Activated naive CD8-positive, alpha-beta T cell (primary cell): Measurements from ENCODE around the gene MUC21.
"Not testable (repeated sequence)": the region's sequence is repeated elsewhere in the genome, so short reads cannot be mapped to it uniquely, and the experiment has no call there.

ENCODE experiments used
- H3K27ac Mint-ChIP-seq: one replicate; pipeline ENCODE4 v1.8.0; 2021; ENCODE audit warnings: mixed read lengths
- H3K27me3 Mint-ChIP-seq: one replicate; pipeline ENCODE4 v1.8.0; 2021; ENCODE audit warnings: mixed read lengths
- H3K36me3 Mint-ChIP-seq: one replicate; pipeline ENCODE4 v1.8.0; 2021; ENCODE audit warnings: mixed read lengths
- H3K4me1 Mint-ChIP-seq: one replicate; pipeline ENCODE4 v1.8.0; 2021; ENCODE audit warnings: low read depth, mixed read lengths
- H3K4me3 Mint-ChIP-seq: one replicate; pipeline ENCODE4 v1.8.0; 2021; ENCODE audit warnings: mild to moderate bottlenecking, mixed read lengths
- H3K9me3 Mint-ChIP-seq: one replicate; pipeline ENCODE4 v1.8.0; 2021; ENCODE audit warnings: low read depth, mixed read lengths

Gene MUC21

DNA sequence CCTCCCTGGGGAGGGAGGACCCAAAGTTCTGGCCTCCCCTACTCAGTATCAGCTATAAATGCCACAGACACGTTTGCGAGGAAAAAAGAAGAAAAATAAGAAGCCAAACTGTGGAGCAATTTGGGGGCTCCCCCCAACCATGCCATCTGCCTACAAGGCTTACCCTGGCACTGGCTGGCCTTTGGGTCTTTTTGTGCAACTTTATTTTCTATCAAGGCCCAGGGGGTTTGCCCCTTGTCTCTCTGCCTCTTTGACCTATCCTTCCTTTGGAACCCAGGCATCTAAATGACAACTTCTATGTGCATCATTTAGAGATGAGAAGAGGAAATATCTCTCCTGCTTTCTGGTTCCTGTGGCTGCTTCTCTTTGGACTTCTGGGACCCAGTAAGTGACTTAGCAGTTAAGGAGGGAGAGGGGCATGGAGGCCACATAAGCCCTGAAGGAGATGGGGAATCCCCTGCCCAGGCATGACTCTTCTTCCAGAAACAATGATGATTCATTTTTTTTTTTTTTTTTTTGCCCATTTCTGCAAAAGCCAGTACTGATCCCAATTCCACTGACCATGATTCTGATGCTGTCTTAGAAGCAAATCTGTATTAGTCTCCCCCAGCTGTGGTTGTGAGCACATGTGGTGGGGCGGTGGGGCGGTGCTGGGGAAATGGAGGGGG is 27.0 kb downstream of the MUC21 start, which contains the start of gene MUC22:
Gene MUC22 (plus strand): TSS at position 82 of the 668 bp plus-strand sequence. CDS start 233 bp downstream, at position 315.
- Mint-ChIP-seq H3K9me3 (no peaks in the 10 kb centered on the region), H3K27ac (no peak within 1 kb of the TSS), H3K27me3 (peaks cover 6% of the 10 kb centered on the region), H3K4me1 (peaks cover 2% of the 10 kb centered on the region), H3K36me3 (no peaks in the 10 kb centered on the region), H3K4me3 (no peak within 1 kb of the TSS)

DNA sequence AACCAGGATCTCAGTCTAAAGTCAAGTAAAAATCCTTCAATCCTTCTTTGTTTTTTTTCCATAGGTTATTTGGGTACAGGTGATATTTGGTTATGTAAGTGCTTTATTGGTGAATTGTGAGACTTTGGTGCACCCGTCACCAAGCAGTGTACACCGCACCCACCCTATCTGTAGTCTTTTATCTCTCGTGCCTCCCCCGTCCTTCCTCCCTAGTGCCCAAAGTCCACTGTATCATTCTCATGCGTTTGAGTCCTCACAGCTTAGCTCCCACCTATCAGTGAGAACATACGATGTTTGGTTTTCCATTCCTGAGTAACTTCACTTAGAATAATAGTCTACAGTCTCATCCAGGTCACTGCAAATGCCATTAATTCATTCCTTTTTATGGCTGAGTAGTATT is 27.6 kb downstream of the MUC21 start:
- peaks cover 5% of the 10 kb centered on the region for H3K27me3 Mint-ChIP-seq
- no peak overlapping the region for H3K27ac Mint-ChIP-seq
- H3K4me3 Mint-ChIP-seq: no peak overlapping the region
- no peaks in the 10 kb centered on the region for H3K9me3 Mint-ChIP-seq
- H3K4me1 Mint-ChIP-seq: peaks cover 2% of the 10 kb centered on the region
- H3K36me3 Mint-ChIP-seq: no peaks in the 10 kb centered on the region

DNA sequence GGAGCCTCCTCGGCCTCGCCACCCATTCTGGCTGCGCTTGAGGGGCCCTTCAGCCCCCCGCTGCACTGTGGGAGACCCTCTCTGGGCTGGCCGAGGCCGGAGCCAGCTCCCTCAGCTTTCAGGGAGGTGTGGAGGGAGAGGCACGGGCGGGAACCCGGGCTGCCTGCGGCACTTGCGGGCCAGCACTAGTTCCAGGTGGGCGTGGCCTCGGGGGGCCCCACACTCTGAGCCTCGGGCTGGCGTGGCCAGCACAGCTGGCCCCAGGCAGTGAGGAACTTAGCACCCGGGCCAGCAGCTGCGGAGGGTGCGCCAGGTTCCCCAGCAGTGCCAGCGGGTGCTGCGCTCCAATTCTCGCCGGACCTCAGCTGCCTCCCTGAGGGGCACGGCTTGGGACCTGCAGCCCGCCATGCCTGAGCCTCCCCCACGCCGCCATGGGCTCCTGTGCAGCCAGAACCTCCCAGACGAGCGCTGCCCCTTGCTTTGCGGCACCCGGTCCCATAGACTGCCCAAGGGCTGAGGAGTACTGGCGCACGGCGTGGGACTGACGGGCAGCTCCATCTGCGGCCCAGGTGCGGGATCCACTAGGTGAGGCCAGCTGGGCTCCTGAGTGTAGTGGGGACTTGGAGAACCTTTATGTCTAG is 33.3 kb downstream of the MUC21 start:
- H3K36me3 Mint-ChIP-seq: no peaks in the 10 kb centered on the region
- no peak overlapping the region for H3K4me3 Mint-ChIP-seq
- H3K9me3 Mint-ChIP-seq: no peaks in the 10 kb centered on the region
- H3K27ac Mint-ChIP-seq: no peak overlapping the region
- H3K27me3 Mint-ChIP-seq: peaks cover 2% of the 10 kb centered on the region
- H3K4me1 Mint-ChIP-seq: no peaks in the 10 kb centered on the region

DNA sequence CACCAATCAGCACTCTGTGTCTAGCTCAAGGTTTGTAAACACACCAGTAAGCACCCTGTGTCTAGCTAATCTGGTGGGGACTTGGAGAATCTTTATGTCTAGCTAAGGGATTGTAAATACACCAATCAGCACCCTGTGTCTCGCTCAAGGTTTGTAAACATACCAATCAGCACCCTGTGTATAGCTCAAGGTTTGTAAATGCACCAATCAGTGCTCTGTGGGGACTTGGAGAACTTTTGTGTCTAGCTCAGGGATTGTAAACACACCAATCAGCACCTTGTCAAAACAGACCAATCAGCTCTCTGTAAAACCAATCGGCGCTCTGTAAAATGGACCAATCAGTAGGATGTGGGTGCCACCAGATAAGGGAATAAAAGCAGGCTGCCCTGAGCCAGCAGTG is 33.9 kb downstream of the MUC21 start:
- H3K36me3 Mint-ChIP-seq, H3K4me3 Mint-ChIP-seq, H3K9me3 Mint-ChIP-seq, H3K27me3 Mint-ChIP-seq, H3K27ac Mint-ChIP-seq, H3K4me1 Mint-ChIP-seq: not testable (repeated sequence)

DNA sequence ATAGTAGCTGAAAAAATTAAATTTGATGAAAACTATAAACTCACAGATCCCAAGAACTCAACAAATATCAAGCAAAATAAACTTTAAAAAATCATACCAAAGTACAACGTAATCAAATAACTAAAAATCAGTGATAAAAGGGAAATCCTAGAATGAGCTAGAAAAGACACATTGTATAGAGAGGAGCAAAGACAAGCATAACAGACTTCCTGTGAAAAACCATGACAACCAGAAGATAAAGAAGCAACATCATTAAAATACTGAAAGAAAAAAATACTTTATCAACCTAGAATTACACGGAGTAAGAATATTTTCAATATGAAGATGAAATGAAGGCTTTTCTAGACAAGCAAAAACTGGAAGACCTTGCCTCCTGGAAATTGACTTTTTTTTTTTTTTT is 36.5 kb downstream of the MUC21 start:
- H3K9me3 Mint-ChIP-seq: no peaks in the 10 kb centered on the region
- H3K4me1 Mint-ChIP-seq: no peaks in the 10 kb centered on the region
- H3K4me3 Mint-ChIP-seq: no peak overlapping the region
- peaks cover 2% of the 10 kb centered on the region for H3K27me3 Mint-ChIP-seq
- H3K27ac Mint-ChIP-seq: no peak overlapping the region
- H3K36me3 Mint-ChIP-seq: no peaks in the 10 kb centered on the region

DNA sequence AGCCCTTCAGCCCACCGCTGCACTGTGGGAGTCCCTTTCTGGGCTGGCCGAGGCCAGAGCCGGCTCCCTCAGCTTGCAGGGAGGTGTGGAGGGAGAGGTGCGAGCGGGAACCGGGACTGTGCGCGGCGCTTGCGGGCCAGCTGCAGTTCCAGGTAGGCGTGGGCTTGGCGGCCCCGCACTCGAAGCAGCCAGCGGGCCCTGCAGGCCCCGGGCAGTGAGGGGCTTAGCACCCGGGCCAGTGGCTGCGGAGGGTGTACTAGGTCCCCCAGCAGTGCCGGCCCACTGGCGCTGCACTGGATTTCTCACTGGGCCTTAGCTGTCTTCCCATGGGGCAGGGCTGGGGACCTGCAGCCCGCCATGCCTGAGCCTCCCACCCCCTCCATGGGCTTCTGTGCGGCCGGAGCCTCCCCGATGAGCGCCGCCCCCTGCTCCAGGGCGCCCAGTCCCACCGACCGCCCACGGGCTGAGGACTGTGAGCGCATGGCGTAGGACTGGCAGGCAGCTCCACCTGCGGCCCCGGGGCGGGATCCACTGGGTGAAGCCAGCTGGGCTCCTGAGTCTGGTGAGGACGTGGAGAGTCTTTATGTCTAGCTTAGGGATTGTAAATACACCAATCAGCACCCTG is 37.2 kb downstream of the MUC21 start:
- H3K27ac Mint-ChIP-seq, H3K27me3 Mint-ChIP-seq, H3K36me3 Mint-ChIP-seq, H3K9me3 Mint-ChIP-seq, H3K4me1 Mint-ChIP-seq, H3K4me3 Mint-ChIP-seq: not testable (repeated sequence)

DNA sequence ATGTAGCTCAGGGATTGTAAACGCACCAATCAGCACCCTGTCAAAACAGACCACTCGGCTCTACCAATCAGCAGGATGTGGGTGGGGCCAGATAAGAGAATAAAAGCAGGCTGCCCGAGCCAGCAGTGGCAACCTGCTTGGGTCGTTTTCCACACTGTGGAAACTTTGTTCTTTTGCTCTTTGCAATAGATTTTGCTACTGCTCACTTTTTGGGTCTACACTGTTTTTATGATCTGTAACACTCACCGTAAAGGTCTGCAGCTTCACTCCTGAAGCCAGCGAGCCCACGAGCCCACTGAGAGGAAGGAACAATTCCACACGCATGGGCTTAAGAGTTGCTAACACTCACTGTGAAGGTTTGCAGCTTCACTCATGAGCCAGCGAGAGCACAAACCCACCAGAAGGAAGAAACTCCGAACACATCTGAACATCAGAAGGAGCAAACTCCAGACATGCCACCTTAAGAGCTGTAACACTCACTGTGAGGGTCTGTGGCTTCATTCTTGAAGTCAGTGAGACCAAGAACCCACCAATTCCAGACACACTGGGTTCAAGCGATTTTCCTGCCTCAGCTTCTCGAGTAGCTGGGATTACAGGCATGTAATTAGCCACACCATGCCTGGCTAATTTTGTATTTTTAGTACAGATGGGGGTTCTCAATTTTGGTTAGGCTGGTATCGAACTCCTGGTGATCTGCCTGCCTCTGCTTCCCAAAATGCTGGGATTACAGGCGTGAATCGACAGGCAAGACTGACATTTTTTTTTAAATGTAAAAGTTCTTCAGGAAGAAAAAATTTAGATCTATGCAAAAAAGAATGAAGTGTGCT is 38.4 kb downstream of the MUC21 start:
- H3K4me3 Mint-ChIP-seq, H3K9me3 Mint-ChIP-seq, H3K27ac Mint-ChIP-seq, H3K36me3 Mint-ChIP-seq, H3K4me1 Mint-ChIP-seq, H3K27me3 Mint-ChIP-seq: not testable (repeated sequence)

DNA sequence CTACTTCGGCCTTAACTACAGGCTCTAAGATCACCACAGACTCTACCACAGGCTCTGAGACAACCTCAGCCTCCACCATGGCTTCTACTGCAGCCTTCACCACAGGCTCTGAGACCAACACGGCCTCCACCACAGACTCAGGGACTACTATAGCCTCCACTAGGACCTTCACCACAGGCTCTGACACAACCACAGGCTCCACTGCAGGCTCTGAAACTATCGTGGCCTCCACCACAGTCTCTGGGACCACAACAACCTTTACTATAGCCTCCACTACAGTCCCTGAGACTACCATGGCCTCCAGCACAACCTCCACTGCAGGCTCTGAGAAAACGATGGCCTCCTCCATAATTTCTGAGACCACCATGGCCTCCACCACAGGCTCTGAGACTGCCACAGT is 42.1 kb downstream of the MUC21 start:
- Mint-ChIP-seq H3K4me3 (no peak overlapping the region), H3K27me3 (peaks cover 4% of the 10 kb centered on the region), H3K27ac (no peak overlapping the region), H3K4me1 (no peaks in the 10 kb centered on the region), H3K36me3 (no peaks in the 10 kb centered on the region), H3K9me3 (no peaks in the 10 kb centered on the region)

DNA sequence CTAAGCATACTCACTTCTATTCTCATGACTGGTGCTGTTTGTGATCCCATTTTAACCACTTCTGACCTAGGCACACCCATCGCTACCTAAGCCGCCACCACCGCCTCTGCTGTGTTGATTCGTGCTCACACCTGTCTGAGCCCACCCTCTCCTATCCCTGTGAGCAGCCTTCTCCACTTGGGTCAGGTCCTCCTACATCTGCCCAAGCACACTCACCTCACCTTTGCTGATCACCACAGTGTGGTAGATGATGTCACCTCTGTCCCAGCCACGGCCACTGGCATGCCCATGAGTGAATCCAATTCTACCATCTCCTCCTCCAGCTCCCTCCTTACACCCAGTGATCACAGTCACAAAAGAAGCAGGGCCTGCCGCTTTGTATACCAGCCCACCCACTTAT is 47.6 kb downstream of the MUC21 start:
- peaks cover 2% of the 10 kb centered on the region for H3K27me3 Mint-ChIP-seq
- no peaks in the 10 kb centered on the region for H3K36me3 Mint-ChIP-seq
- no peak overlapping the region for H3K27ac Mint-ChIP-seq
- no peak overlapping the region for H3K4me3 Mint-ChIP-seq
- H3K9me3 Mint-ChIP-seq: no peaks in the 10 kb centered on the region
- H3K4me1 Mint-ChIP-seq: no peaks in the 10 kb centered on the region

DNA sequence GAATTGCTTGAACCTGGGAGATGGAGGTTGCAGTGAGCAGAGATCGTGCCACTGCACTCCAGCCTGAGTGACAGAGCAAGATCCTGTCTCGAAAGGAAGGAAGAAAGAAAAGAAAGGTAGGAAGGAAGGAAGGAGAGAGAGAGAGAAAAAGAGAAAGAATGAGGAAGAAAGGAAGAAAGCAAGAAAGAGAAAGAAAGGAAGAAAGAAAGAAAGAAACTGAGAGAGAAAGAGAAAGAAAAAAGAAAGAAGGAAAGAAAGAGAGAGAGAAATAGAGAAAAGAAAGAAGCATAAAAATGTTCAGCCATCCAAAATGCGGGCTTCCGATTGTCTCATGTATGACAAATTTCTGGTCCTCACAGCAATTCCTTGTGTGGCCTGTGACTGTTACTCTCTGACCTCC is 49.6 kb downstream of the MUC21 start:
- no peaks in the 10 kb centered on the region for H3K4me1 Mint-ChIP-seq

DNA sequence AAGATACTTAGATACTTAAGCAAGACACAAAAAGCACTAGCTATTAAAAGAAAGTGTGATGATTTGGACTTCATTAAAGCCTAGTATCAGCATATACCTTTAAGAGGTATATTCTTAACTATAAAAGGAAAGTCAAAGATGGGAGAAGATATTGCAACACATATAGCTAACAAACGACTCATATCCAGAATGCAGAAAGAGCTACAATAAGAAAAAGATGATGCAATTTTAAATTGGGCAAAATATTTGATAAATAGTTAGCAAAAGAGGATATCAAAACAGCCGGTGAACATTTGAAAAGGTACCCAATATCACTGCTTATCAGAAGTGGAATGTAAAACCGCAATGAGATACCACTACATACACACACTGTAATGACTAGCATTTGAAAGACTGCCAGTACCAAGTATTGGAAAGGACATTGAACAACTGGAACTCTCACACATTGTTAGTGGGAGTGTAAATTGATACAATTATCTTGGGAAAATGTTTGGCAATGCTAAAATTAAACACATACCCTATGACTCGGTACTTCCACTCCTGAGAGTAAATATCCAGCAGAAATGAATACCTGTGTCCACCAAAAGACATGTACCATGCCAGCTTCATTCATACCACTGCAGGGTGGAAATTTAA is 52.5 kb downstream of the MUC21 start:
- no peak overlapping the region for H3K4me3 Mint-ChIP-seq
- H3K9me3 Mint-ChIP-seq: no peaks in the 10 kb centered on the region
- H3K4me1 Mint-ChIP-seq: no peaks in the 10 kb centered on the region
- peaks cover 4% of the 10 kb centered on the region for H3K27me3 Mint-ChIP-seq
- no peaks in the 10 kb centered on the region for H3K36me3 Mint-ChIP-seq
- H3K27ac Mint-ChIP-seq: no peak overlapping the region

More for the DNA sequence above, 49.6 kb downstream of the MUC21 start:
- H3K4me3 Mint-ChIP-seq: no peak overlapping the region
- no peaks in the 10 kb centered on the region for H3K36me3 Mint-ChIP-seq
- peaks cover 2% of the 10 kb centered on the region for H3K27me3 Mint-ChIP-seq
- H3K27ac Mint-ChIP-seq: no peak overlapping the region
- H3K9me3 Mint-ChIP-seq: no peaks in the 10 kb centered on the region

DNA sequence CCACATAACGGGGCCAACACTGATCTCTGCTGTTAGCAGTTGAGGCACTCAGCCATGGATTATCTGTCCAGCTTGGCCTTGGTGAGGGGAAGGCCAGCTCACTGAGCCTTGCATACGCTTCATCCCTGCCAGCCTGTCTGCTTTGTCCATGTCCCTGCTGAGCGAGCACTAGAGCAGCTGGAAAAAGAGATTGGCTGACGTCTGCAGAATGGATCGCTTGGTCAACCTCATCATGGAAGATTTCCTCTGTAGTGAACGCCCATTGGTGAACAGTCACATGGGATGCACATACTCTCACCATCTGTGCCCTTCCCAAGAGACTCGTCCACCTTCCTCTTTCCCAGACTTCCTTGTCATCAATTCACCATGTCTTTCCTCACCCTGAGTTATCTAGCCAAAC is 53.7 kb downstream of the MUC21 start:
- H3K27ac Mint-ChIP-seq: no peak overlapping the region
- H3K4me3 Mint-ChIP-seq: no peak overlapping the region
- H3K27me3 Mint-ChIP-seq: peaks cover 4% of the 10 kb centered on the region
- H3K36me3 Mint-ChIP-seq: no peaks in the 10 kb centered on the region
- no peaks in the 10 kb centered on the region for H3K4me1 Mint-ChIP-seq
- no peaks in the 10 kb centered on the region for H3K9me3 Mint-ChIP-seq

DNA sequence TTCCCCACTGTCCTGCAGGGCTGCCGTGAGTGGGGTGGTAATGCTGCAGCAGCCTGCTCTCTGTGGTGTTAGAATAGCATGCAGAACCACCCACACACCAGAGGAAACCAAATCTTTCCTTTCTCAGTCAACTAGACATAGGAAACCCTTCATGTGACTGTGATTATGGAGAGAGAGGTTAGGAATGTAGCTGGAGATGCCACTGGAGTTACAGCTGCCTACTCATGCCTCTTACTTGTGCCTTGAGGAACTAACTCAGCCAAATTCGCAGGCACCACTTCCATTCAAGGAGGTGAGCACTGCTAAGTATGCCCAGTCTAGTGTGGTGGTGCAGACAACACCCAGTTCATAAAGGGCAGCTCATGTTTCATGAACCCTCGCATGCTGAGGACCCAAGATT is 54.2 kb downstream of the MUC21 start:
- H3K9me3 Mint-ChIP-seq: no peaks in the 10 kb centered on the region
- H3K36me3 Mint-ChIP-seq: no peaks in the 10 kb centered on the region
- H3K27me3 Mint-ChIP-seq: peaks cover 4% of the 10 kb centered on the region
- H3K4me1 Mint-ChIP-seq: peaks cover under 1% of the 10 kb centered on the region
- H3K27ac Mint-ChIP-seq: no peak overlapping the region
- no peak overlapping the region for H3K4me3 Mint-ChIP-seq

DNA sequence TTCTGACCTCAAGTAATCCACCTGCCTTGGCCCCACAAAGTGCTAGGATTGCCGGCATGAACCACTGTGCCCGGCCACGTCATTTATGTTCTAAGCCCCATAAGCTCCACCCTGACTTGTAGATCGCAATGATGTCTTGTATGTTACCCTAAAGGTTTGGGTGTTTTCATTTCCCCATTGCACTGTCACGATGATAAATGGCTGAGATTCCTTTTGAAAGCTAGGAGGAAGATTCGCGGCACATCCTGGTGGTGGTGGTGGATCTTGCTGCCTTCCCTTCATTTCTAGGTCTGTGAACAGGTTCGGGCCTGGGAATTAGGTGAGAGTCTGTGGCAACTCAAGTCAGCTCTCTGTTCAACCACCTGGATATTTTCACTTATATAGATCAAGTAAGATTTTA is 55.0 kb downstream of the MUC21 start:
- Mint-ChIP-seq H3K4me3 (no peak overlapping the region), H3K4me1 (peaks cover 4% of the 10 kb centered on the region), H3K36me3 (no peaks in the 10 kb centered on the region), H3K9me3 (no peaks in the 10 kb centered on the region), H3K27ac (no peak overlapping the region), H3K27me3 (peaks cover 4% of the 10 kb centered on the region)
